Eye (tissue), 1 donor: ENCODE measurements around the gene ANK3.
A peak's percentile ranks its signal among the peaks of the same experiment; 100 is the strongest.

Source experiments
- DNase-seq: peaks from one replicate; pipeline ENCODE4 v3.0.0-alpha.2; 2015

The ANK3 gene

DNA sequence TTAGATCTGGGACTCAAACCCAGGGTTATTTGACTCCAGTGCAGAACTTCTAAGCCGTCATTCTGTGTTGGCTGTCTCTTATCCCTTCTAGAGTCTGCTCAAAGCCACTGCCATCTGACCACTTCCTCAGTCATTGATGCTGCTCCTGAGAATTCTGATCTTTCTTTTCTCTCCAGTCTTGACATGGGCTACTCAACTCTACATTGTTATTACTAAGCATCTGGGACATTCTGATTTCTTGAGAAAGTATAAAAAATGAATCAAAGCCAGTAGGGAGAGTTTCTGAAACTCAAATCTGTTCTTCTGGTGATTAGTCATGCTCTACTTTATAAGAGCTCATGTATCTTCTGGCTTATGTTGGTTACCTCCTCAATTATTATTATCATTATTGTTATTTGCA, 48.7 kb downstream of the ANK3 start:
- no peak for DNase-seq

DNA sequence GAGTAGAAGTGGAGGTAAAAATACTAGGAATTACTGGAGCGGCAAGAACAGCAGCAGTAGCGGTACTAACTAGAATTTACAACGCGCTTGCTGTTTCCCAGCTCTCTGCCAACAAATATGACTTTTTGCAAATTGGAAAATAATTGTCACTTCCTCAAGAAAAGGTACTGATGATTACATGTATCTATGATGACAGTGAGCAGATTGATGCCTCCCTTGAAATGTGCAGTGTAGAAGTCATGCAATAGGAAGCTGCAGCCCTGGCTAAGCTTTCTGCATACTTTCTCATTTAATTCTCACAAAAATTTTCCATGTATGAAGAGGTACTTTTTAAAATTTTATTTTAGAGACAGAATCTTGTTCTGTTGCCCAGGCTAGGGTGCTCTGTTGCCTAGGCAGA, 49.9 kb downstream of the ANK3 start:
- no peak for DNase-seq

DNA sequence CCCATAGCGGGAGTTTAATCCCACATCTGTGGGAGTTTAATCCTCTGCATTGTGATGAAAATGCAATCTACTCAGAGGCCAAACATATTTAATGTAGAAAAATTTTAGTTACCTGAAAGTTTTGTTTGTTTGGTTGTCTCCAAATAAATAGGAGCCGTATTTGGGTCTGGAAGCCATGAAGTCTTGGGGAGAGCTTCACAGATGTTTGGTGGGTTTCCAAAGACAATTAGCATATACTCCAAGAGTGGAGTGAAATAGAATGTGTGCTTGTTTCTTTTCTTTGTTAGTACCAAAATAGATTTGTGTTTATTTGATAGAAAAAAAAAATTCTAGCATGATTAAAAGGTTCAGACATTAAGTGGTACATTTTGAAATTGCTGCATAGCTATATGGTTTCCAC, 50.9 kb downstream of the ANK3 start:
- no peak for DNase-seq

DNA sequence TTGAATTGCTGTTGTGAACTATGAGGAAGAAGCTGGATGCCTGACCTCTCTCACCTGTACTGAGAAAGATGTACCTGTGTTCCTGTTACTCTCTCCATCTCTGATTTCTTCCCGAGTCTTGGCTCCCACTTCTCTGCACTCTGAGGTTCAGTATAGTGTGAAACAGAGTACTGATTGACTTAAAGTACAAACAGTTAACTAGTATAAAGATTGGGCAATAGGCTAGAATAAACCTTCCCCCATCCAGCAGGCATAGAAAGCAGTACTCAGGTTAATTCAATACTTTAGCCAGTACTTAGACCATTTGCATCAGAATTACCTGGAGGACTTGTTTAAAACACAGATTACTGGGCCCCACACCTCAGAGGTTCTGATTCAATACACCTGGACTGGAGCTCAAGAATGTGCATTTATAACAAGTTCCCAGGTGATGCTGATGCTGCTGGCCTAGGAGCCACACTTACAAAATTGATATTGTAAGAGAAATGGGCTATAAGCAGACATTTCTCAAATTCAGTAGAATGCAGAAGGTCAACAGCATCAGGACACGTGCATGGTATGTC, 51.6 kb downstream of the ANK3 start:
- no peak for DNase-seq

DNA sequence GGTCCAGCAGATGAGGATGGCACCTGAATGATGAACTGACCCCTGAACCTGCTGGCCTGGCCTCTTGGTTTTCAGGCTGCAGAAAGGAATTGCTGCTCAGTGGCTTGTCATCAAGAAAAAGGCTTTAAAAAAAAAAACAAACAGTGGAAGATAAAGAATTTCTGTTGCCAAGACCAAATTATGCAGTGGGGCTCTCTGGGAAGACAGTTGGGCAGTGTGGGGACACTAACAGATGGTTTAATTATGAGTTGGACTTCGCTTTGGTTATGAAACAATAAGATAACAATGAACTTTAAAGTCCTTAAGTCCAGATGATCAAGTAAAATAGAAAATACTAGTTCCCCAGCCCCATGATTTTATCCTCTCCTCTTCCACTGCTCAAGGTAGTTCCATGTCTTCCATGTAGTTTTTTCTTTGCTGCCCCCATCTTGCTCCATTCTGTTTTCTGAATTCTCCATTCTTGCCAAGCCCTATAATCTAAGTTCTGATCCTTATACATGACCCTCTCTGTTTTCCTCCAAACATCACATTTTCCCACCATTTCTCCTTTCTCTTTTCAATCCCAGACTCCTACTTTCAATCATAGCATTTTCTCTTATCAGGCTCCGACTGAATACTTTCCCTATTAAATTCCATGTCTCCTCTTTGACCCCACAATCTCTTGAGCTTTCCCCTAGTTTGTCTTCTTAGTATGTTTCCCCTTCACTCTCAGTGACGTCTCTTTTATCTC, 52.6 kb downstream of the ANK3 start:
- DNase-seq, result no peak

DNA sequence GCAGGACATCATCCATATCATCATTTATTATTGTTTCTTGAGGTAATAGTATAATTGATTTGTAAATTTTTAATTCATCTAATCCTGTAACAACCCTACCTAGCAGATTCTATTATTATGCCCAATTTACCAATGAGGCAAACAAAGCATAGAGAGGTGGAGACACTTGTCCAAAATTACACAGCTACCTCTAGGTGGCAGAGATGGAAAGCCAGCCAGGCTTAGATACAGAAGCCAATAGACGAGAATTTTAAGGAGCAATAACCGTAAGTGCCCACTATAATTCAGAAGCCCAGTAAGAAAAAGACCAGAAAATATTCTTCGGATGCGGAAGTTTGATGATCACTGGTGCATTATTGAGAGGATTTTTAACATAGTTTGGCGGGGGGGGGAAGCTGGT, 54.0 kb downstream of the ANK3 start:
- DNase-seq, result no peak

DNA sequence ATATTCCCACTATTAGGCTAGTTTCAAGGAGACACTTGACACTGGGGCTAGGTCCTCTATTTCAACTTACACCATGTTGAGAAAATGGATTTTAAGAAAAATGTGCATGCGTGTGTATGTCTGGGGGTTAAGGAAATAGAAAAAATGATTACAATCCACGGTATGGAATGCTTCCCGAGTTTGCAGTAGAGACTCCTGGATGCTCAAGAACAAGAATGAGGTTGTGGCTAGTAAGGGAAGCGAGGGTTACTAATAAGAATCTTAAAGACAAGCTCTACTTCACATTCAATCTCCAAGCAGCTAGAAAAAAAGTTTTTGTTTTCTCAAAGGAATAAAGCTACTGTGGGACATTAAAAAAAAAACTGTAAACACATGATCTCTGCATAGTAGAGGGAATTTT, 54.7 kb downstream of the ANK3 start:
- DNase-seq, result no peak

DNA sequence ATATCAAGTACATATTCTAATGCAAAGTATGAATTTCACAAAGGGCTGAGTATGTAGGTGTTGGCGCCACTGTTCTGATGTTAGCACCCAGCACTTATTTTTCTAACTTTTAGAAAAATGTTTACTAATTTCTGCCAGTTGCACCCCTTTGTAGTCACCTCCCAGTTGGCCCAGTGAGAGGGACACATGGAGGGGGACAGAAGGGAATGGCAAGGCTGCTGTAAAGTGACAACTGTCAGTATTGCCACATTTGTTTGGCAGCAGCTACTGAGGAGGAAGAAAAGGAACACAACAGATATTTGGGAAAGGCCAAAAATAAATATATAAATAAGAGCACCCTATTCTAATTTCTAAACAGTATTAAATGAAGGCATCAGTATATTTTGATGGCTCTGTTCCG, 57.3 kb downstream of the ANK3 start:
- DNase-seq, result no peak

DNA sequence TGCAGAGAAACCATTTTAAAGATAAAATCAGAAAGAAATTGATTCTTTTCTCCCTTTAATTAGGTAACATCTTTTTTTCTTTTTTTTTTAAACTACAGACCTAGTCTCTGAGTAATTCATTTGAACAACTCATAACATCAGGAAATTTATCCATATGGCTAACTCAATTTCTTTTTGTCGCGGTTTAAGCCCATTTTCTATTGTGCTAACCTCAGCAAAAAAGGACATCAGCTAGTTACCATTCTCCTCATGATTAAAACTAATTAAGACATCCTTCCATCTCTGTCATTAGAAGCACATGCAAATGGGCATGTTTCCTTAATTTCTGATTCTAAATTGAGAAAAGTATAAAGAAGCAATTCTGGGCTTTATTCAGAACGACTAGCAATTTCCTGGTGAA, 57.8 kb downstream of the ANK3 start:
- DNase-seq, result no peak

DNA sequence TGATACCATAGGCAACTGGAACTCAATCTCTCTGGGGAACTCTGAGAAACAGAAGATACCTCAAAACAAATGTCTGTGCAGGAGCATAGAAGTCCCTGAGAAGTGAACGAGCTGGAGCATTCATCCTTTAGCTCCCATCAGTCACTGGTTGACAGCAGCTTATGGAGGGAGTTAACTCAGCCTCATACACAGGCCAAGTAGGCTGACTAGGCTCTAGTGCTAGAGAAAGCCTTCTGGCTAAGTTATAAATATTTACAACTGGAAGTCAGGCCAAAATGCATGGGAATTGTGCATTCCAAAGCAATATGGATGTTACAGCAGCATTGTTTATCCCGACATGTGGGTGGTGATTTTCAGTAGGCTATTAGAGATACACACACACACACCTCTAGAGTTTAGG, 66.5 kb downstream of the ANK3 start:
- DNase-seq, result no peak

DNA sequence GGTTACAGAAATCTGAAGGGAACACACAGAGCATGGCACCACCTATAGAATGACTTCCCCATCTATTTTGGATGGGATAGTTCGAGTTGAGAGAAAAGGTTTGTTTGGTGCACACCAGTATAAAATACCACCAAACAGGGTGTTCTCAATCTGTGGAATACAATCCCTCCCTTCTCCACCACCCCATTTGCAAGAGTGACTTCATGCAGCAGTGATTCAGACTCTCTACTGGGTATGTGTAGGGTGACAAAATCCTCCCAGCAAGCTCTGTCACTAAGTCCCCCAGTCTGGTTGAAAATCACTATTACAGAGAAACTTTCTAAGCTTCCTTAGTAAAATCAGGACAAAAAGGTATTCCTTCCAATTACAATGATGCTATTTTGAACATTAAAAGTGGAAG, 69.0 kb downstream of the ANK3 start:
- no peak for DNase-seq

DNA sequence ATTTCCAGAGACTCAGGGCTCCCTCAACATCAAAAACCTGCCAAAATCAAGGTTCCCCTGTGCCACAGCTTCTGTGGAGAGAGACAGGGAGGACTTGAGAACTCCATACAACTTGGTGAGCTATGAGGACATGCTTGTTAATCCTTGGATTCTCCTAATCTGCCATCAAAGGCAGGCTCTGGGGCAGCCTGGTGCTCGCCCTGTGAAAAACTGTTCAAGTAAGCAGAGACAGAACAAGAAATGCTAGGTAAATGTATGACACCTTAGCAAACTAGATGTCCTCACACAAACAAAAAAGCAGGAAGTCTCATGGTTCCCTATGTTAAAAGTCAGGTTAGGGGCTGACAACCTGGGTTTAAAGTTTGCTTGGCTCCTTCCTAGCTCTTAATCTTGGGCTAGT, 73.6 kb downstream of the ANK3 start:
- no peak for DNase-seq

DNA sequence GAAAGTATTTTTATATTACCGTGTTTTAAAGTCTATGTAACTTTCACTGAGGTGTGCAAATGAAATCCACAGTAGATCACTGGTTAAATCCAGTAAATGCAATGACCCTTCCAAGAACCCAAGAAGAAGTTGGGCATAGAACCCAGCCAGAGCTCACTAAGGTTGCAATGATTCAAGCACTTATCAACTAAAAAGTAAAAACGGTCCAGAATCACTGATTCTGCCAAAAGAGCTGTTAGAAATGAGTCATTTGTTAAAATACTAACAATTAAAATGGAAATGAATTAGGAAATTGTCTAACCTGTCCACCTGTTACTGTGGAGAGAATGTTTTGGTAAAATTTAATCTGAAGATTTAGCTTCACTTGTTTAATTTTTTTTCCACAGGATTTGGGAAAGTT, 74.4 kb downstream of the ANK3 start:
- no peak for DNase-seq

DNA sequence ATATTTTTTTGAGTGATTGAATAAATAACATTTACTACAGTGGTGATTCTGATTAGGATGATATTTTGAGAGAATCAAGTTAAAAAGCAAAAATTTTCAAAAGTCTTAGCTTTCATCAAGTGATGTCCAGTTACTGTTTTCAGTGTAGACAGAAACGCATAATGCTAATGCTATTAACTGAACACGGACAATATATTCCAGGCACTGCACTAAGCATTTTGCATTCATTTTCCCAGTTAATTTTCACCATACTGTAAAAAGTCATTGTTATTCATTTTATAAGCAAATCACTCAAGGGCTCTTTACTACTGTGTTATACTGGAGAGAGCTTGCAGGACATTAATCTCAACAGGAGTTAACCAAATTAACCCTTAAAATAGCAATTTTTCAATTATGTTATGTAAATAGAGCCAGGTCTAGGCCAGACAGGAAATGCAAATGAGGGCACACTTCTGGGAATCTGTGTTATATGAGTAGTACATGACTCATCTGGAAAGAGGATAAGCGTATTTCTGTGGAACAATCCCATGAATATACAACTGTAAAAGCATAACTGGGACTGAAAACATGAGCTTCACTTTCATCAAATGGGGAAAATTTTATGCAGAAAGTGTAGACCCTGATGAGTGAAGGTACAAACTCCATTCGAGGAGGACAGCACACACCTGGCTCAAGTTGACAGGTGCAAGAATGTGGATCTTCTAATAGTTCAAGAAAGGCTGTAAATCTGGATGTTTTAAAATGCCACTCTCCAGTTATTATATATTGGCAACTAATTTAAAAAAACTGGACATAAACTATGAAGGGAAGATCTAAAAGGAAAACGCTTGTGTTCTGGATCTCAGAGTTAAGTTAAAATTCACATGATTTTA, 75.4 kb downstream of the ANK3 start:
- no peak for DNase-seq

DNA sequence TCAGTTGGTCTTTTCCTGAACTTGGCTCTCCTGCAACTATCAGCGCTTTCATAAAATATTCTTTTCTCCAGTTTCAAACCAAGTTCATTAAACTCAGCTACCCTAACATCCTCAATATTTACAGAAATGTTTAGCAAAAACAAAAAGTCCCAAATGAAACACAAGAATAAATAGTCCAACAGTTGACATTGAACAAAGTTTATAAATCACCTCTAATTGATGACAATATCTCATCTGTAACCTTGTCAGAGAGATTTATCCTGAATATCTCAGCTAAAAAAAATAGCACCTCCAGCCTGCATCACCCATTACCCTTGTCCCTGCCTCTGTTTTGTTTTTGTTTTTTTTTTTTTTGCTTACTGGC, 76.1 kb downstream of the ANK3 start:
- DNase-seq, result no peak

DNA sequence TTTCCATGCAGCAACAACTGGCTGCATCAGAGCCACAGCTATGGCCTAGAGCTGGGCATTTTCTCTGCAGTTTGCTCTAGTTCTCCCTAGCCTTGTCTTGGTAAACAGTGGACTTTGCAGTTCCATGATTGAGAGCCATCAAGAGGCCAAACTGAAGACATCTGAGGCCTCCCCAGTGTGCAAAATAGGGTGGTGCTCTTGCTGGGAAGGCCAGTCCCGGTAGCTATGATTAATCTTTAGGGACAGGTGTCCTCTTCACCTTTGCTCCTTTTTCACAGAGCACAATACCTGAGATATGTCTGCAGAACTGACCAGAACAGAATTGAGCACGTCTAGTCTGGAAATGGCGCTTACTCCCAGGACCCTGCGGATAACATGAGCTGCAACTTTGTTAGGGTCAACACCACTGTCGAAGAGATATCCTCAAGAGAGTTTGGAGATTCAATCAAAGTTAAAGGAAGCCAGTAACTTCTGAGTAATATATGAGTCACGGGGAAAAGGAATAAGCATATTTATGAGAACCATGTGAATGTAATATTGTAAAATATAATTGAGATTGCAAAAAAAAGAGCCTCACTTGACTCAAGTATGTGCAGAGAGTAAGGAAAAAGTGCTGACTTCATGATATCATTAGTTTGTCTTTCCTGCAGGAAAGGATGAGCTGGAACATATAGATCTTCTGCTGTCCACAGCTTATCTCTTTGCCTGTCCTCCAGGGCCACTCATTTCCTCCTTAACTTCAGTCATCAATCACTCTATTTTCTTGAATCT, 76.7 kb downstream of the ANK3 start:
- no peak for DNase-seq

DNA sequence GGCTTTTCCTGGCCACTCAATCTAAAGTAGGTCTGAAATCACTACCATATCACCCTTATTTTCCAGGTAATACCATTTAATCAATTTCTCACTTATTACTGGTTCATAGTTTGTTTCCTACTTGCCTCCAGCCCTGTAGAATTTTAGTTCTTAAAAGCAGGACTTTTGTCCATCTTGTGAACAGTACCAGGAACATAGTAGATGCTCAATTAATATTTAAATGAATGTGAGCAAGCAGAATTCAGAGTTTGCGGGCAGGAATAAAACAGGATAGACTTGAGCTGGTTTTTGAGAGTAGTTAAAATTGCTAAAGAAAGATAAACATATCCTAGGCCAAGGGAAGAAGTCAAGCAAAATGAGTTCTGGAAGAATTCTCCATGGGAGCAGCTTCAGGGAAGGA, 77.9 kb downstream of the ANK3 start:
- no peak for DNase-seq

DNA sequence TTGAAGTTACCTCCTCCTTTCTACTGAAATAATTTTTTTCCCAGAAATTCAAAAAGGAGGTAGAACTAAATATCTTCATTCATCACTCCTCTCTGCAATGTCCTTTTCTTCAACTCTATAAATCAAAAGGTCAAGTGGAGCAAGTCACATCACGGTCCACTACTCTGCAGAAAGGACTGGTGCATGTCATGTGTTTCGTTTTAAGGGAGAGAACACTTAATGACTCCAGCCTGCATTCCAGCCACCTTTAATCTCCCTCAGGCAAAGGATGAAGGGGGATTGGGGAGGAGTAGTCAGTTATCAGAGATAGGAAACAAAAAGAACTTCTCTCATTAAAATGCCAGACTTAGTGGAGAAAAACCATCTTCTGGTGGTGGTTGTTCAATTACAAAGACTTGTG, 78.9 kb downstream of the ANK3 start:
- DNase-seq, result peak; percentile 40

DNA sequence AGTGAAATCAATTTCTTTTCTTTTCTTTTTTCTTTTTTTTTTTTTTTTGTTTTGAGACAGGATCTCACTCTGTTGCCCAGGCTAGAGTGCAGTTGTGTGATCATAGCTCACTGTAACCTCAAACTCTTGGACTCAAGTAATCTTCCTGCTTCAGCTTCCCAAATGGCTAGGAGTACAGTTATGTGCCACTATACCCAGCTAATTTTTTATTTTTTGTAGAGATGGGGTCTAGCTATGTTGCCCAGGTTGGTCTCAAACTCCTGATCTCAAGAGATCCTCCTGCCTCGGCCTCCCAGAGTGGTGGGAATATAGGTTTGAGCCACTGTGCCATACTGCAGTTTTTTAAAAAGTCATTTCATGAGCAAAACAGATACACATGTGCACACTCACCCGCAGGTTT, 79.8 kb downstream of the ANK3 start:
- DNase-seq, result no peak

DNA sequence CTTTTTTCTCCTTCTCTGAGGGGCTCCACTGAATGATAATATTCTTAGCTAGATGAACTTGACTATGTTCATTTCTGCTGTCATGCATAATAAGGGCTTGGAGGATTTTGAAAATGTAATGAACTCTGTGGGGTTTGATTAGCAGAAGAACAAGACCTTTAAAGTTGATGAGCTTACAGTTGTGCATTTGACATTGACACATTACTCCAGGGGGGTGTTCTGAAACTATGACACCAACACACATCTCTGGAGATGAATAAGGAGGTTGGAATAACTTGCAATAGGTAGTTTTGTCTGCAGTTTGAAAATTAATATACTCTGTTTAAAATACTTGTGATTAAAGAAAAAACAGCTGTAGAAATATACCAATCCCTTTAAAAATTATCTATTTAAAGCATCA, 80.3 kb downstream of the ANK3 start:
- no peak for DNase-seq

DNA sequence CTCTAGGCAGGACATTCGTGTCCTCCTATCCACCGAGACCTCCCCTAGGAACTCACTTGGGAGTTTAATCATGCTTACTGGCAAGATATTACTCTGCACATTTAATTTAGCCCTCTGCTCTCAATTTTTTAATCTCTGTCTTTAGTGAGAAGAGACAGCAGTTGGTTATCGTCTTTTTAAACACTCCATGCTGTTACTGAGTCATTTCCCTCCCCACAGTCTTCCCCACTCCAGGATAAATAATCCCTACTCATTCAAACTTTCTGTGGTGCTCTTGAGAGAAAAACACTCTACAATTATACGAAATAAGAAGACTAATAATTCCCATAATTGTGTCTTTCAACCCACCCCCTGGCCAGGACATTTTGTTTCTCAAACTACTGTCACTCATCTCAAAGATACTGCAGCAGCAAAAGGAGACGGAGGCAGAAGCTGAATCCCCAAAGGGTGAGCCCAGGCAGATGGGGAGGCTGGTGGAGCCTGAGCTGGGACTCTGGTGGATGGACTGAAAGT, 84.2 kb downstream of the ANK3 start:
- DNase-seq, result no peak

DNA sequence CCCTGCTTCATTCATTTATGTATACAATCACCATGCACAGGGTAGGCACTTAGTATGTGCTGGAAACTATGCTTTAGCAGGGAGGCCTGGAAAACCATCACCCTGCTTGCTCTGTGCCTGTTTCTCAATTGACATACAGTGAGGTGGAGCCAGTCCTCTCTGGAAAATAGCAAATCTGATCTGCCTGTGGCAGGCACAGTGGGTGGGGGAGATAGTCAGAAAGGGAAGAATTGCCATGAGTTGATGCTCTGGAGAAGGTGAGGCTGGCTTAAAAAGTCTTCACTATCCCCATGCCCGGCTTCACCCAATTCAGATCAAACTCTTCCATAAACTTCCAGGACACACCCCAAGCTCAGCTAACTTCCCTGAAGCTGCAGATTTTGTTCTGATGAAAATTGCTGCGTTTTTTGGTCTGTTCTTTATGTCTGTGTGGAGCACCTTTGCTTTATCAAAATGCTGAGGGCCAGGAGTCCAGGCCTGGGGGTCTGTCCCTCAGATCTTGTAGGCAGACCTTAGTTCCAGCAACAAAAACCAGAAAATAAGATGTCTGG, 84.8 kb downstream of the ANK3 start:
- no peak for DNase-seq

DNA sequence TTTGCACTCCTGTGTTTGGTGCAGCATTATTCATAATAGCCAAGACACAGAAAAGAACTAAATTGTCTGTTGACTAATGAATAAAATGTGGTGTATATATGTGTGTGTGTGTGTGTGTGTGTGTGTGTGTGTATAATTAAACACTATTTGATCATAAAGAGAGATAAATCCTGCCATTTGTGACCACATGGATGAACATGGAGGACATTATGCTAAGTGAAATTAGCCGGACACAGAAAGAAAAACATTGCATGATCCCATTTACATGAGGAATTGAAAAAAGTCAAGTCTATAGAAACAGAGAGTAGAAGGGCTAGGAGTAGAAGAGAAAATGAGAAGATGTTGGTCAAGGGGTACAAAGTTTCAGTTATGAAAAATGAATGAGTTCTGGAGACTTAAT, 85.9 kb downstream of the ANK3 start:
- DNase-seq, result no peak
